NCI-H345 treated with DMSO at 0.1 percent for 48 hours (cell line): ENCODE results near the gene NTM.

Experiments
- DNase-seq: peaks from one replicate; lab custom pipeline; 2025; ENCODE audit not compliant: unreplicated experiment; lab: John Stamatoyannopoulos, UW

The NTM gene

DNA sequence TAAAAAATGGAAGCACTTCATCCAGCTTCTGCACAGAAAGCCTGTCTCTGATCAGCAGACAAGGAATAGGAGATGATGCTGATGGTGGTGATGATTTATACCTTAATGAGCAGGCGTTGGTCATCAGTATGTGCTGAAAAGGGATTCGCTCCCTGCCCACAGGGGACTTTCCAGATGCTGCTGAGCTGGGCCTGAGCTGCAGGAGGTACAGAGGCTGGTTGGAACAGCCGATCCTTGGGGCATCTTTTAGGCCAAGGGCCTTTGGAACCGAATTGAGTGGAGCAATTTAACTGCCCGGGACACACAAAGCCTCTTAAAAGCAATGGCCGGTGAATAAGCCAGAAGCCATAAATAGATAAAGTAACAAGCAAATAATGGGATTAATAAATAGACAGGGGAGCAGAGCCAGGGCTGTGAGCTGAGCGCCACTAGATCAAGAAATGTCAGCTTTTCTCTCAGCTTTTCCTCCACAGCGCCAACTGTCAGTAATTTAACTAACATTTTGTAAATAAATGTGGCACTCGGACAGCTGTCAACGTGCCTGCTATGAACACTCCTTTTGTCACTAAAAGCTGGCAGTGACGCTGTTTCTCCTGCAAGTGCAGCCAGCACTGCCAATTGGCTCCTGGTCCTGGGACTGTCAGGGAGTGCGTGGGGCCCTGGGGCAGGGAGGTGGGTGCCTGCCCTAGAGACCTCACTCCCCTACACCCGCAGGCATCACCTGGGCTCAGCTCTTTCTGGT, 562.3 kb downstream of the NTM start:
- DNase-seq = no peak

DNA sequence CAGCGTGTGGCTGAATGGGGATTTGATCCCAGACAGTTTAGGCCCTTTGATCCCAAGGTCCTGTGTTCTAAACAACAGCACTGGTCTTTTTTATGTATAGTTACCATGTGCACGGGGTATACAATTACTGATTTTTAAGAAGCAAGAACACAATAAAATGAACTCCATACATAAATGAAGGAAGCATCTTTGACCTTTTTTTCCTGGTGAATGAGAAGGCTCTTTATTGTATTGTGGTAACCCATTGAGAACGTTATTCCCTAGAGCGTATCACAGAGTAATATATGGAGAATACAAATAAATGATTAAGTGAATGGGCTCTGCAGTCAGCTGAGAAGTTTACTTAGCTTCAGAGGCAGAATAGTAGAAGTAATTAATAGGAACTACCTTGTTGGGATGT, 563.6 kb downstream of the NTM start:
- no peak for DNase-seq

DNA sequence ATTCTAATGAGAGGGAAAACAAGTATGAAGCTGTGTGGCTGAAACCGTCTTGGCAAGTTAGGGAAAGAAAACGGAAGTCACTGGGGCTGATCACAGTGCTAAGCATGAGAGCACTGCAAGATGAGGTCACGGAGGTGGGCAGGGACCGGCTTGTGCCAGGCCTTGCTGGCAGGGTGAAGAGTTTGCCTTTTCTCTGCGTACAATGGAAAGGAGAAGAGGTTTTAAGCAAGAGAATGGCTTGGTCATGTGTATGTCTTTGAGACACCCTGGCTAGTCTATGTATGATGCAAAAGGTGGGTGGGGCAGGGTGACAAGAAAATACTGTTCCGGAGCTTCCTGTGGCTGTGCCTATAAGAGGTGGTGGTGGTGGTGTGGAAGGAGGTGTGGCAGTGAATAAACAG, 567.9 kb downstream of the NTM start:
- DNase-seq = no peak

DNA sequence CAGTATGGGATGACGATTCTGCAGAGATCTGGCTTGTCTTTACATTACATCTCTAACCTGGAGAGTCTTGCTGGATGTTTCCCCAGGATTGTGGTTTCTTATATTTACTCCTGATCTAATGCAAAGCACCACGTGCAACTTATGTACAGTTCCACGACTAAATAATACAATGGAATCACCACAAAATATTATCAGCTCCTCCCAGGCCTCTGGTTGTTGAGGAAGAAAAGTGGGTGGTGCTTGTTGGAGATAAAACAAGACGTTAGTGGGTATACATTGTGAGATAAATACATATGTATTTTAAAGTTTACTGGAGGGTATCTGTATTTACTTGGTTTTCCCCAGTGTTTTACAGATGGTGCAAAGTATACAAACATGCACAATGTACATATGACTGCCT, 569.7 kb downstream of the NTM start:
- DNase-seq = no peak

DNA sequence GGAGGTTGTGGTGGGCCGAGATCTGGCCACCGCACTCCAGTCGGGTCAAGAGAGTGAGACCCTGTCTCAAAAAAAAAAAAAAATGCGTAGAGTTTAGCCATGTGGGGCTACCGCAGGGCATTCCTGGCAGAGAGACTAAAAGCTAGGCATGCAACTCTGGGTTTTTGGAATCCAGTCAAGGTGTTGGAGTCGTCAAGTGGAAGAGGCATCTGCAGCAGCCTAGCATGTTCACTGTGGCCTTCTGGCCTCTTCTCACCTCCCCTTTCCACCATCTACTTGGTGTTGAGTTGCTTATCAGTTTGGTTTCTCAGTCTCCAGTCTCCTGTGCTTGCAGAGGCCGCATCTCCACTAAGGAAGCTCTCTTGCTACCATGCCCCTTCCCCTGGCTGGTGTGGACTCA, 572.5 kb downstream of the NTM start:
- DNase-seq = no peak

DNA sequence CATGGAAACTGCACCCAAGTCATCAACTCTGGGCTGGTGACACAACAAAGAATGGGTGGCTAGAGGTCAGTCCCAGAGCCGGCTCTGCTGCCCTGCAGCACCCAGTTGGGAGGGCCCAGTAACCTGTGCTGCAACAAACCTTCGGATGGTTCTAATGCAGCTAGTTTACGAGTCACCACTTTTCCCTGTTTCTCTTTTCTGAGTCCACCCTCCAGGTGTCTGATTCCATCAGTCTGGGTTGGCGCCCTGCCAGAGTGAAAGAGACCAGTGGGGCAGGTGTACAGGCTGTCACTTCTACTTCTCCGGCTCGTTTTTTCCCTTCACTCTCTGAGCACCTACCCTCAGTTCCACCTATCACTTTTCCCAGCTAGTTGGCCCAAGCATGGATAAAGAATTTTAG, 572.9 kb downstream of the NTM start:
- DNase-seq = peak; percentile 24

DNA sequence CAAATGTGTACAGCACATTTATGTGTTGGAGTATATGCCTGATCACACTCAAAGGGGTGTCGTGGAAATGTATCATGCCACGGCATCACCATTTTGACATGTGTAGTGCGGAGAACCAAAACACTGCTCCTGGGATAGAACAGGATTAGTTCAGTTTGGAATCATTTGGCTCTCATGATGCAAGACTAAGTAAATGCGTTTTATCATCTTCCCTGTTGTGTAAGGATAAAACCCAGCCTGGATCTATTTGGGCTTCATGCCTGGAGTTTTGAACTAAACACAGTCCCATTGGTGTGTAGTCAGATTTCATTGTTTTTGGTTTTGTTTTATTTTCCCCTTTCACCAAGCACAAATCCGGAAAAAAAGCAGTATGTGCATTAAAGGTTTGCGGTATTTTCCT, 574.3 kb downstream of the NTM start:
- no peak for DNase-seq

DNA sequence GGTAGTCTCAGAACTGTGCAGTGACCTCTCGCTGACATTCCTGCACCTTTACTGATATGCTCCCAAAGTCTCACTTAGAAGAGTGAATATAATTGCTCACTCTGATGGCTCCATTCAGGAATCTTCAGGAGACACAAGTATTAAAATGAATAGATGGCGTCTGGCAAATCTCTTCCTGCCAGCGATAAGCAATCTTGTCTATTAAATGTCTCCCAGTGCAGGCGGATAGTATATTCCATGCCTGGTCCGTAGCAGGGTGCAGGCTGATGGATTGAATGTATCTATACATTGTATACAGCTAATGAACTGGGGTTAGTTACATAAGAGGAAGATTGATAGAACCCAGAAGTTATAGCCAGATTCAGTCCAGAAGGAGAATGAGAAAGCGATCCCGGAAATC, 575.3 kb downstream of the NTM start:
- no peak for DNase-seq

DNA sequence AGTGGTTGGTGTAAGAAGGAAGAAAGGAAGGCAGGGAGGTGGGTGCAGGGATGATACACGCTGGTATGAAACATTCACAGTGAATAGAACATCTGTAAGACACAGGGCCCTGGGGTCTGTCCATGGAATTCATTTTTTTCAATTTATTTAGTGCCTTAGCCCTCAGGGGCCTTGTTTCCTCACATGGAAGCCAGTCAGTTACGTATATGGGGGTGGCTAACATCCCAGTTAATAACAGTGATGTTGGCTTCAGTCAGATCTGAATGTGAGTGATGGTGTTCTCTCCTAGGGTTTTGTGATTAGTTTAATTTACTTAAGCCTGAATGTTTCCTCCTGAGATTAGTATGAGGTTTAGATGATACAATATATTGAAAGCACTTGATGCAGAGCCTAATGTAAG, 577.1 kb downstream of the NTM start:
- no peak for DNase-seq

DNA sequence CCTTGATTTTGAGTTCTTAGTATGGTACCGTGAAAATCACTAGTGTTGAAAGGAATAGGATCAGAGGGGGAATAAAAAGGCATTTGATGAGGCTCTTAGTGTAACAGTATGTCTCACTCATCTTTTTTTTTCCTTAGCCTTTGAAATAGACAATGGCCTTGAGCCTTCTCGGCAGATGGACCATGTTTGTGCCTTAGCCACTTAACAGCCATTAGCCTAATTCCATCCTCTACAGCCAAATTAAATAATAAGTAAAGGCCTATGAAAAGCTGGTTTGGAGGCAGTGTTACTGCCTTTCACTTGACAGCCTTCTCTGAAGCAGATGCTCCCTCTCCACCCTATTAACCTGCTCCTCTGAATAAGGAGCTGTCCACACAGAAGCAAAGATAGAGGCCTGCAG, 580.7 kb downstream of the NTM start:
- no peak for DNase-seq

DNA sequence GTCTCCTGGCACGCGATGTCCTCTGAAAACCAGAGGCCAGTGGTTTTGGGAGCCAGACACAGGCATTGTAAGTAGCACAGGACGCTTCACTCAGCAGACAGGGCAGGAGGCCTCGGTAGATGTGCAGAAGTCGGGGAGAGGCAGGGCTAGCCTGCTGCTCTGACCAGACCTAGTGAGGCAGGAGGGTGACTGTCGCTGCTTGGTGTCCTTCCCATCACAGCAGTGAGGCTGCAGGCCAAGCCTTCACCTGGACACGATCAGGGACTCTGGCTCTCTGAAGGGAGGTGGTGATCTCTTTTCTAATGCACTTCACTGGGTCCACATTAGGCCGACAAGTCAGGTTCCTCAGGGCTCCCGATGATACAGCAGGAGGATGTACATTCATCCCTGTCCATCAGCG, 583.7 kb downstream of the NTM start:
- DNase-seq = no peak

DNA sequence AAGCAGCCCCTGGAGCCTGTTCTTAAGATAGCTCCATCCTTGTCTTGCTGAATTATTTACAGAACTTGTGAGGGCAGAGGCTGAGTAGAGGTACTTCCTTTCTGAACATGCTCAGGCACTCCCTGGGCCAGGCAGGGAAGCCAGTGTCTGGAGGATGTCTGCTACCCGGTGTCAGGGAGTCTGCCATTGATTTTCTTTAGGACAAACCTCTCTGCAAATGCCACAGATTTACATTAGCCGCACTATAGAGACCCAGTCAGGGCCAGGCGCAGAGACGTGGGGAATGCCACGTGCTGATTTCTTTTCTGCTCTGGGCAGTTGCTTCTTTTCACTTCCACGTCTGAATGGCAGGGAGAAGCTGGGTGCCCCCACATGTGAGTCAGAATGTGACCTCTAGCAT, 585.5 kb downstream of the NTM start:
- no peak for DNase-seq

DNA sequence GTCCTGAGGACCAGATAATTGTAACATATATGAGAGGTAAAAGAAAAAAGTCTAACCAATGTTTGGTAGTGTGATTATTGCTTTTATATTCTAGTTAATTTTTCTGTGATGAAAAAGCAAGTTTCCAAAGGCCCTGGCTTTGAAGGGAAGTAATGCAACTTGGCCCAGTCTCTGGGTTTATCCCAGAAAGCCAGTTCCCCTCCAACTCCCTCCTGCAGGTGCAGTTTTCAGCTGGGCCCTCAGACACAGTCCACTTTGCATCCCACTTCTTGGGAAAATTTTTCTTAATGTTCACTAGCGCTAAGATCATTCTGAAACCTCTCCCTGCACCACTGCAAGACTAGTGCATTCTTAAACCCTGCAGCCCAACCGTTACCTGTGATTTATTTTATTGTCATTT, 586.8 kb downstream of the NTM start:
- DNase-seq = no peak

DNA sequence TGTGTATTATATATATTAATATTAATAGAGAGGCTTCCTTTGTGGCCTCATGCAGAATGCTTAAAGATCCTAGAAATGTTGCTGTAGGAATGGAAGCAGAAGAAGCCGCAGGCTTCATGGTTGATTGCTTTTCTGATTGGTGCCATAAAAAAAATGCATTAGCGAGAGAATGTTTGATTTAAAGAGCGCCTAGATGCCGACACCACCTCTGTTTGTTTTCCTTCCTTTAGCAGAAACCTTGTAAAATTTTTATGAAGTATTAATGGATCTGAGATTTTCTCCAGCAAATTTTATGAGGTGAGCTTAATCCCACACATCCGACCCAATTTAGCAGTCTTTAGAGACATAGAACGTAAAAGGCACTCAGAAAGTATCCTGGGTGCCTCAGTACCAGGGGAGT, 587.5 kb downstream of the NTM start:
- no peak for DNase-seq

DNA sequence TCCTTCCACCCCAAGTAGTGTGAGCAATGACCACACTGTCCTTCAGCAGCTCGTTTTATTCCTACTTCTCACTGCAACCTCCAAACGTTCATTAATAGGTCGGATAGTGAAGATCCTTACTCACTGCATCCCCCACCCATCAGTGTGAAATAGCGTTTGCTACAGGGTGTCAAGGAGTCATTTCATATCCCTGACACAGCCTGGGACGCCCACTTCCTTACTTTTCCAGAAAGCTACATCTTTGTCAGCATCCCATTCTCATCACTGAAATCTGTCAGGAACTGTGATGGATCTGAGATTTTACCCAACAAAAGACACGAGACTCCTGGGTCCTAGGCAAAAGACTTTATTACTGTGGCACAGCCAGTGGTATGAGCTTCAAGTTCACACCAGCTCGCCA, 592.4 kb downstream of the NTM start:
- DNase-seq = no peak

DNA sequence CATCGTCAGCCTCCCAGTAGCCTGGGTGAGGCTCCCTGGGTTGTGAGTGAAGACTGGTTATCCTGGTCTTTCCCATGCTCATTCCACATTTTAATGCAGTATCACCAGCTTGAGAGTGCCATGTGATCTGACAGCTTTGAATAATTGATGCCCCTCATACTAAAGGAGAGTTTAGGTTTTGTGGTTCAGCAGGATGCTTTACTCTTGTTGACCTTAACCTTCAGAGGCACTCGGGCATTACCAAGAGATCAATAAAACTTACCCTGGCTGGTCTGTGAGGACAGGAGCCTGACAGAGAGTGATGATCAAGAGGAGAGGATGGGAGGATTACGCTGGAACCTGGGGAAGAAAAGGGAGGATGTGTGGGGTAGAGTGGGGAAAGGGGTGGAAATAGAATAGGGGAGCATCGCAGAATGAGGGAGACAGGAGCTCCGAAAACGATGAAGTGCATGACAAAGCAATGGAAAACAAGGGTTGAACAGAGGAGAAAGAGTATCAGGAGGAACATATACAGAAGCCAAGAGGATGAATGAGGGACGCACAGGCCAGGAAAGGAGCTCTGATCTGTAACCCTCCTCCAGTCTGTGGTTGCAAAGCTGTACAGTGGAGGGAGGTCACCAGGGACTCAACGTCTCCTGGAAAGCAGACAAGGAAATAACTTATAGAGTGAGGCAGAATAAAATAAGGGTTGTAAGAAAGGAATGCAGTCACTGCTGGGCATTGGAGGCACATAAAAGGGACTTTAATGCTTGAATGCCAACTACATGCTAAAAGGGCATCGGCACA, 594.5 kb downstream of the NTM start:
- DNase-seq = no peak

DNA sequence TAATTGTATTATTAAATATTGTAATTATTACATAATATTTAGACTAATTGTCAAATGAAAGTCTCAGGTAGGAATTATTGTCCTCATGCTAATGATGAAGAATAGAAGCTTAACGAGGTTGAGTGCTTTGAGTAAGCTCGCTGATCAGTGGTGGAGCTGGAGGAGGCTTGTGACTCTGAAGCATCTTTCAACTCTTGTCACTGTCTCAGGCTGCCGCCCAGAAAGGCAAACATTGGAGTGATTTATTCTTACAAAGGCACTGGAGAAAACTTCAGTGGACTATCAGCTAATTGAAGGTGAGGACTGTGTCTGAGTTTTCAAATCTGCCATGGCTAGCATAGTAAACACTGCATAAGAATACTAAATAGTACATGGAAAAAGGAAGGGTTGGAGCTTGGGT, 595.1 kb downstream of the NTM start:
- no peak for DNase-seq

DNA sequence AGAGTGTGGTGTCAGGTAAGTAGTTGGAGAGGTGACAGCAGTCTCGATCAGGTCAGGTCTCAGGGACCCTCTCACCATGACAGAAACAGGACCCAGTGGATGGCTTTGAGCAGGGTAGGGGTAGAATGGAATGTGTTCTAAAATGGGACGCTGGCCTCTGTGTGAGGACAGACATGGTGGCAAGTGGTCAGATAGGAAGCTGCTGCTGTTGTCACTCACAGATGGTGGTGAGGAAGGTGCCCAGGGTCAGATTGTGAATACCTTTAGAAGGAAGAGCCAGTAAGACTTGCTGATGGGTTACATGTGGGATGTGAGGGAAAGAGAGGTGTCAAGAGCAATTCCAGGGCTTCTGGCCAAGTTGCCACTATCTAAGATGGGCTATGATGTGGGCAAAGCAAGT, 596.3 kb downstream of the NTM start:
- DNase-seq = no peak

DNA sequence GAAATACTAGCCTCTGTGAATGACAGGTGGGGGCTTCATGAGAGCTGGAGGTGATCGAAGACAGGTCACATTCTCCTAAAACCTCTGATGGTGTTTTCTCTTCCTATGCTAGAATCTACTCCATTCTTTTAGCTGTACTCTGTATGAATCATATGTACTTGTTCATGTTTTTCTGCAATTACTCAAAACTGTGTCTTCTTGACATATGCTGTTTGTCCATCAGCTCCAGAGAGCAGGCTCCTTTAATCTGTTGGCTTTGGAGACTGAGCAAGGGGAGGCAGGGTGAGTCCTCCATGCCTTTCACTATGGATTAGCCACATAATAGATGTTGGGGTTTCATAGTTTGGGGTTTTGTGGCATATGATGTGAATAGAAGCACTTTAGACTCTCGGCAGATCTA, 598.8 kb downstream of the NTM start:
- no peak for DNase-seq

DNA sequence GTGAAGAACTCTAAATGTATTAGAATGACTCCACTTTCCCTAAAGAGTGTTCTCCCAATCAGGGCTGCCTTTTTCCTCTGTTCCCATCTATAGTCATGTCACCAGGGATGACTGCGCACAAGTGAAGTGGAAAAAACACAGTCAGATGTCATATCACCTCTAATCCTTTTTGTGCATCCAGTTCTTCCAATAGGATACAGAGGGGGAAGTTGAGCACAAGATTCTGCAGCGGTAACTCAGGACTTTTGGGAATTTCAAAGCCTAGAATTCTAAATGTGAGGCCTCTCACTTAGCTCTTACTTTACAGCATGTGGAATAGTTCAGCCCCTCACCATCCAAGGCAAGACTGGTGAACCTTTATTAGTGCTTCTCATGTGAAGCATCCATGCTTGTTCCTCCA, 602.6 kb downstream of the NTM start:
- no peak for DNase-seq

DNA sequence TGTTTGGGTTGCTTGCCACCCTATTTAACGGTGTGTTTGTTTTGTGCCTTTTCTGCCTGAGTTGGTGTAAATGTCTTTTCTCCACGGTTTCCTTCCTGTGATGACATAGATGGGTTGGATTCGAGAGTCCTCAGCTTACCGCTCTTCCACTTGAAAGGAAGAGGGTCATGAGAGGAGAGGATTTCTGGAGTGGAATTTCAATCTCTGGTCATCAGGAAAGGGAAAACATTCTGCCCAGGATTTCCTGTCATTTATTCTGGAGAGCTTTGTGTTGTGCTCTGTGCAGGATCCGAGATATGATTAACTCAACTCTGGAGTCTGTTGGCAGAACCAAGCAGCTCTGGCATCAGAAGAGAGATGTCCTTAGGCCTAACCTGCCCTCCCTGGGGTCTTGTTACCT, 605.2 kb downstream of the NTM start:
- peak; percentile 75 for DNase-seq

DNA sequence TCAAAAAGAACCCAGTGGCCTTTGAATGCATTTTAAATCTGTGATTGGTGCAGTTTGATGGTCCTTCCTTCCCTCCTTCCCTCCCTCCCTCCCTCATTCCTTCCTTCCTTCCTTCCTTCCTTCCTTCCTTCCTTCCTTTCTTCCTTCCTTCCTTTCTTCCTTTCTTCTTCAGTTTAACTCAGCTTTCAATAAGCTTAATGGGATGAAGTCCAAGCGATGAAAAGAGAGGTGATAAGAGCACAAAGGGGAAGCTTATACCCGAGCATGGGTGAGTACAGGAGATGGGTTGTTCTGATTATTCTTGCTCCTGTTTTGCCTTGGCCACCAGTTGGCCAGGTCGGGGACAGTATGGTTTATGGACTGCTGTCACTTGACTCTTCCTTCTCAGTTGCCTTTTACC, 605.6 kb downstream of the NTM start:
- no peak for DNase-seq

DNA sequence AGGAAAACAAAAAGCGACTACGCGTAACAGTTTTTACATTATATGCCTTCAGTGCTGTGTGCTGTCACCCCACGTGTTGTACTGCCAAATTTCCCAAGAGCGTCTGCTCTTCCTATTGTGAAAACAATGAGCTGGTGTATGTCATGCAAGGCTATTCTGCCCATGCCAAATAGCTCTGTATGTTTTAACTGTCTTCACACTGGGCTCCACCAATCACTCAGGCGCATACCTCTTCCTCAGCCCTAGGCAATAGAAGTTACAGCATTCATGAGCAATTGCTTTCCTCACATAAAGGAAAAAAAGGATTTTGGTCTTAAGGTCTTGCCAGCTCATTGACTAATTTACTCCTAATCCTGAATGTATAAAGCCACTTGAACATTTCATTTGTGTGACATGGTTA, 606.8 kb downstream of the NTM start:
- DNase-seq = no peak
